Activated T-cell treated with anti-CD3 and anti-CD28 coated beads, Interleukin-2, amount 50 U/mL, for 24 hours (primary cell): ENCODE results near the gene PDIA6.
"Not testable (repeated sequence)": the region's sequence is repeated elsewhere in the genome, so short reads cannot be mapped to it uniquely, and the experiment has no call there.

Experiments used
- DNase-seq: peaks from one replicate; pipeline ENCODE4 v3.0.0-alpha.2; 2020
- H3K27ac Mint-ChIP-seq: 2 replicates; pipeline ENCODE4 v1.8.0; 2020; ENCODE audit warnings: mild to moderate bottlenecking, mixed read lengths
- H3K27me3 Mint-ChIP-seq: 2 replicates; pipeline ENCODE4 v1.8.0; 2020; ENCODE audit warnings: mixed read lengths
- H3K36me3 Mint-ChIP-seq: 2 replicates; pipeline ENCODE4 v1.8.0; 2020; ENCODE audit warnings: low read depth, mixed read lengths
- H3K4me1 Mint-ChIP-seq: 2 replicates; pipeline ENCODE4 v1.8.0; 2020; ENCODE audit warnings: low read depth, mixed read lengths
- H3K4me3 Mint-ChIP-seq: 2 replicates; pipeline ENCODE4 v1.8.0; 2020; ENCODE audit warnings: mild to moderate bottlenecking, moderate library complexity, mixed read lengths
- H3K9me3 Mint-ChIP-seq: 2 replicates; pipeline ENCODE4 v1.8.0; 2020; ENCODE audit warnings: mixed read lengths

The PDIA6 gene

DNA sequence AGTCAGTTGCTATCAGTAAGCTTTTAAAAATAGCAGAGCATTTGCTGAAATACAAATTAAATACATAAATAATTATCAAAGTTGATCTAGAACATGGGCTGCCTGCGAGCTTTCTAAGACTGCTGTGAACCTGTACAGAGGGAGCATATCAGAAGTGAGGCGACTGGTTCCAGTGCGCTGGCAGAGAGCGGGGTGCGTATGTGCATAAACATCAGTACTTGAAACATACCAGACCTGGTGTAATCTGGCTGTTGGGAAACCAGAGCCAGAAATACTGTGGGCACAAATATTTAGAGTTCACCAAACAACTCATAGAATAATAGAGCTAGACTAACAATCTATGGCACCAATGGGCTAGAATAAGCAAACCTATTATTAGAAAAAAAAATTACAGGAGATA, 27.3 kb downstream of the PDIA6 start:
- Mint-ChIP-seq H3K4me3 (no peak overlapping the region), H3K27ac (no peak overlapping the region), H3K36me3 (peaks cover 99% of the 10 kb centered on the region), H3K27me3 (no peaks in the 10 kb centered on the region), H3K4me1 (peaks cover 1% of the 10 kb centered on the region), H3K9me3 (no peaks in the 10 kb centered on the region)
- no peak for DNase-seq

DNA sequence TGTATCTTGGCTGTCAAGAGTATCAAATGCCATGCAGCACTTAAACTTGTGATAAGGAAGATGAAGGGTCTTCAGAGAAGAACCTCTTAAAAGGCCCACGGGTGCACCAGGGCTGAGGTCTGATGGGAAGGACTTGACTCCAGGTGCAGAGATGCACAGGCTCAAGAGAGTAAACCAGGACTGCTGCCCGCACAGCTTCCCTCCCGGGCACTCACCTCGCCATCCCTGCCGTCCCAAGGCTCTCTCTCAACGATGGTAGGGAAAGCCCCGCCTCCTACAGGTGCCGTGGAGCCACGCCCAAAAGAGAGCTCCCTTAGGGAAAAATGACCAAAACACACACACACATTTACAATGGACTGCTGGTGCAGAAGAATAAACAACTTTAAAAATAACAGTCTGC, 27.9 kb downstream of the PDIA6 start:
- no peaks in the 10 kb centered on the region for H3K4me1 Mint-ChIP-seq
- no peak overlapping the region for H3K4me3 Mint-ChIP-seq
- no peak overlapping the region for H3K27ac Mint-ChIP-seq
- no peaks in the 10 kb centered on the region for H3K9me3 Mint-ChIP-seq
- no peaks in the 10 kb centered on the region for H3K27me3 Mint-ChIP-seq
- DNase-seq = no peak
- H3K36me3 Mint-ChIP-seq = peaks cover 99% of the 10 kb centered on the region

DNA sequence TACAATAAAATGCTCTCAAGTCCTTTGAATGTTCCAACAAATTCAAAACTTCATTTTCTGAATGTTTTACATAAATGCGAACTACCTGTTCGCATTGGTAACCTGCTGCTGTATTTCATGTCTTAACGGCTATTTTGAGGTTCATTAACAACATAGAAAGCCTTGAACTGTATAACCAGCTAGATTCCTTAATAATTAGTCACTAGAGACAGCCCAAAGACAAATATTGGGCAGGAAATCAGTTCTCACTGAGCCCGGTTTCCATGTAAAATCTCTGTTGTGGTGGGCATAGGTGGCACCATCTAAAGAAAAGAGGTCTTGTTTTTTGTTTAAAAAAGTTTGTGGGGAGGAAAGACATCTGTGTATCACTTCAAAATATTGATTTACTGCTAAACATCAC, 29.2 kb downstream of the PDIA6 start:
- Mint-ChIP-seq H3K27ac (no peak overlapping the region), H3K4me1 (no peaks in the 10 kb centered on the region), H3K4me3 (no peak overlapping the region), H3K9me3 (no peaks in the 10 kb centered on the region), H3K27me3 (no peaks in the 10 kb centered on the region), H3K36me3 (peaks cover 96% of the 10 kb centered on the region)
- no peak for DNase-seq

GRCh38 chr2:10781746-10782145, 30.8 kb downstream of the PDIA6 start:
- Mint-ChIP-seq H3K4me3 (no peak overlapping the region), H3K9me3 (no peaks in the 10 kb centered on the region), H3K27ac (no peak overlapping the region), H3K36me3 (peaks cover 89% of the 10 kb centered on the region), H3K4me1 (no peaks in the 10 kb centered on the region), H3K27me3 (no peaks in the 10 kb centered on the region)
- DNase-seq = no peak

DNA sequence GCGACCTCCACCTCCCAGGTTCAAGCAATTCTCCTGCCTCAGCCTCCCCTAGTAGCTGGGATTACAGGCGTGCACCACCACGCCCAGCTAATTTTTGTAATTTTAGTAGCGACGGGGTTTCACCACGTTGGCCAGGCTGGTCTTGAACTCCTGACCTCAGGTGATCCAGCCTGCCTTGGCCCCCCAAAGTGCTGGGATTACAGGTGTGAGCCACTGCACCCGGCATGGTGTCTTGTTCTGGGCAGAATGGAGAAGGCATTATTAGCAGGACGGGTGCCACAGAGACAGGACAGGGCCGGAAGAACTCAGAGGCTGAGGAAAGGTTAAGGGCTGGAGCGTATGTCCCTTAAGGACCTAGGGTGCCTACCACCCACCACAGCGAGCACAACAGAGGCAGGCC, 31.8 kb downstream of the PDIA6 start:
- not testable (repeated sequence) for H3K9me3 Mint-ChIP-seq, H3K27me3 Mint-ChIP-seq, DNase-seq, H3K27ac Mint-ChIP-seq, H3K4me1 Mint-ChIP-seq, H3K4me3 Mint-ChIP-seq
- peaks cover 80% of the 10 kb centered on the region for H3K36me3 Mint-ChIP-seq

GRCh38 chr2:10780491-10780820, 32.1 kb downstream of the PDIA6 start:
- DNase-seq = no peak
- H3K9me3 Mint-ChIP-seq = no peaks in the 10 kb centered on the region
- H3K27ac Mint-ChIP-seq = peak overlapping the region; percentile 57
- H3K27me3 Mint-ChIP-seq = no peaks in the 10 kb centered on the region
- no peaks in the 10 kb centered on the region for H3K4me1 Mint-ChIP-seq
- H3K36me3 Mint-ChIP-seq = peaks cover 76% of the 10 kb centered on the region
- no peak overlapping the region for H3K4me3 Mint-ChIP-seq

- Mint-ChIP-seq H3K4me1 (no peaks in the 10 kb centered on the region), H3K27me3 (no peaks in the 10 kb centered on the region), H3K36me3 (peaks cover 71% of the 10 kb centered on the region), H3K27ac (peak overlapping the region; percentile 57), H3K4me3 (no peak overlapping the region), H3K9me3 (no peaks in the 10 kb centered on the region)
- no peak for DNase-seq
These were observed 32.7 kb downstream of the PDIA6 start for GRCh38 chr2:10779776-10780490.

GRCh38 chr2:10778724-10779115, 33.9 kb downstream of the PDIA6 start:
- peaks cover 59% of the 10 kb centered on the region for H3K36me3 Mint-ChIP-seq

DNA sequence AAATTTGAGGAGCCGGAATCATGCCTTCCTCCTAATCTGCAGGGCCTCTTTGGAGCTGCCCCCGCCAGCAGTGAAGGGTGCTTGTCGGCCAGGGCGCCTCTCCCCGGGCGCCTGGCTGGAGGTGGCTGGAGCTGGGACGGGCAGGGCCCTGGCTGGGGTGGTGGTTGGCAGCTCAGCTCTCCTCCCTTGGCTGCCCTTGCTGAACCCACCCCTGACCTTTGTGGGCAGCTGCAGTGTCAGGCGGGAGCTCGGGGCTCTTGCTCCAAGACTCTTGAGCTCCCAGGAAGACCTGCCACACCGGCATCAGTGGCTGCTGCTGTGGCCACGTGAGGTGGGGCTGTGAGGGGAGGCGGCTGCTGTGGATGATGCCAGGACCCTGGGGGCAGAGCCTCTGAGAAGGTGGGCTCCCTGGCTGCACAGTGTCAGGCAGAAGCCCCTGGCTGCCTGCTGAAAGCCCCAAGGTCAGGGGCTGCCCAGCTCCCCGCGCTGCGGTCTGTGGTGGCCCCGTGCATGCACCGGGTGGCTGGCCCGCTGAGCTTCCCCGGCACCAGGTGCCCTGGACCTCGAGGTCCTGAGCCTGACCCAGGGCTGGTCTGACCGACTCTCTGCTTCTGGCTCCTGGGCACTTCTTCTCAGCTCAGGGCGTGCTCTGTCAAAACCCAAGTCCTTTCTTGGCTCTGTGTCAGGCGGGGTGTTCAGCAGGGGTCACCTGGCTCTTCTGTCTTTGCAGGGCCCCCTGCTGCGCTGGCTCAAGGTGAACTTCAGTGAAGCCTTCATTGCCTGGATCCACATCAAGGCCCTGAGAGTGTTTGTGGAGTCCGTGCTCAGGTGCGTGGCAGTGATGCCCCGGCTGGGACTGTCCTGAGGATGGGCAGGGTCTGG, 34.5 kb downstream of the PDIA6 start:
- no peaks in the 10 kb centered on the region for H3K27me3 Mint-ChIP-seq
- no peak overlapping the region for H3K27ac Mint-ChIP-seq
- no peaks in the 10 kb centered on the region for H3K9me3 Mint-ChIP-seq
- no peak for DNase-seq
- H3K4me1 Mint-ChIP-seq = no peaks in the 10 kb centered on the region
- H3K36me3 Mint-ChIP-seq = peaks cover 52% of the 10 kb centered on the region
- H3K4me3 Mint-ChIP-seq = no peak overlapping the region

More at GRCh38 chr2:10778724-10779115, 33.9 kb downstream of the PDIA6 start:
- Mint-ChIP-seq H3K27ac (no peak overlapping the region), H3K4me1 (no peaks in the 10 kb centered on the region), H3K27me3 (no peaks in the 10 kb centered on the region), H3K4me3 (no peak overlapping the region), H3K9me3 (no peaks in the 10 kb centered on the region)
- no peak for DNase-seq

GRCh38 chr2:10777111-10777841, 35.3 kb downstream of the PDIA6 start:
- DNase-seq = no peak
- H3K4me3 Mint-ChIP-seq = no peak overlapping the region
- no peaks in the 10 kb centered on the region for H3K4me1 Mint-ChIP-seq
- peaks cover 44% of the 10 kb centered on the region for H3K36me3 Mint-ChIP-seq
- no peaks in the 10 kb centered on the region for H3K9me3 Mint-ChIP-seq
- H3K27ac Mint-ChIP-seq = no peak overlapping the region
- H3K27me3 Mint-ChIP-seq = no peaks in the 10 kb centered on the region

- H3K36me3 Mint-ChIP-seq = peaks cover 36% of the 10 kb centered on the region
- no peaks in the 10 kb centered on the region for H3K27me3 Mint-ChIP-seq
- H3K4me1 Mint-ChIP-seq = no peaks in the 10 kb centered on the region
- H3K9me3 Mint-ChIP-seq = no peaks in the 10 kb centered on the region
- DNase-seq = no peak
- no peak overlapping the region for H3K27ac Mint-ChIP-seq
- H3K4me3 Mint-ChIP-seq = no peak overlapping the region
These were observed 36.2 kb downstream of the PDIA6 start for GRCh38 chr2:10776231-10776977.

- no peaks in the 10 kb centered on the region for H3K27me3 Mint-ChIP-seq
- peaks cover 30% of the 10 kb centered on the region for H3K36me3 Mint-ChIP-seq
- no peaks in the 10 kb centered on the region for H3K9me3 Mint-ChIP-seq
- H3K4me3 Mint-ChIP-seq = no peak overlapping the region
- no peaks in the 10 kb centered on the region for H3K4me1 Mint-ChIP-seq
- no peak overlapping the region for H3K27ac Mint-ChIP-seq
- DNase-seq = no peak
These were observed 36.8 kb downstream of the PDIA6 start for GRCh38 chr2:10775831-10776230.

DNA sequence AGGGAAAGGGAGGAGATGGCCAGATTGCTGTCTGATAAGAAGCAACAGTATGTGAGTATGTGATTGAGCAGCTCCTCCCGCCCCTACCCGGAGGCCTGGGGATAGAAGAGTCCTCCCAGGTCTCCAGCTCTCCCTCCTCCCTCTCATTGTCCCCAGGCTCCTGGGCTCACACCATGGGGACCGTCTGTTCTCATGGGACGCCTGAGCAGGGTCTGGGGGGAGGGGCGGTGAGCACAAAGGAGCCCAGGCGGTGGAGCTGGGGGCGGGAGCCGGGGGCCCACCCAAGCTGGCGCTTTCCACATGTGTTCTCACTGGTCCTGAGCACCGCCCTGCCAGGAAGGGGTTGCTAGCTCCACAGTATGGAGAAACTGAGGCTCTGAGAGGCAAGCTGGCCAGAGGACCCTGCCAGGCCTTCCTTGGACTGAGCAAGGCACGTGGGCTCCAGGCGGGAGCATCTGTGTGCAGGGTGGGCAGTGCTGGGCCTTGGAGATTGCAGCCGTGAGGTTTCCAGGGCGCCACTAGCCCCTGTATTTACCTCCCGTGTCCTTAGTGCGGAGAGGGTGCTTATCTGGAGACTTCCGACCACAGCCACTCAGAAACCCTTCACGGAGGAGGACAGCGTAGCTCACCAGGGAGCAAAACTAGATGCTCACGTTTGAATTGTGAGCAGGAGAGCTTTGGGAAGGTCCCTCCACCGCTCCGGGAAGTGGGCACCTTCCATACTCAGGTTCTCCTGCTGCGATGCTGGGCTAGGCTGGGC, 37.4 kb downstream of the PDIA6 start:
- no peaks in the 10 kb centered on the region for H3K9me3 Mint-ChIP-seq
- no peak overlapping the region for H3K27ac Mint-ChIP-seq
- H3K36me3 Mint-ChIP-seq = peaks cover 24% of the 10 kb centered on the region
- H3K4me1 Mint-ChIP-seq = no peaks in the 10 kb centered on the region
- no peak for DNase-seq
- no peak overlapping the region for H3K4me3 Mint-ChIP-seq
- H3K27me3 Mint-ChIP-seq = no peaks in the 10 kb centered on the region

GRCh38 chr2:10774394-10774793, 38.2 kb downstream of the PDIA6 start:
- no peak overlapping the region for H3K4me3 Mint-ChIP-seq
- H3K4me1 Mint-ChIP-seq = no peaks in the 10 kb centered on the region
- no peak overlapping the region for H3K27ac Mint-ChIP-seq
- no peak for DNase-seq
- H3K36me3 Mint-ChIP-seq = peaks cover 16% of the 10 kb centered on the region
- no peaks in the 10 kb centered on the region for H3K9me3 Mint-ChIP-seq
- H3K27me3 Mint-ChIP-seq = no peaks in the 10 kb centered on the region
